Neural progenitor cell (in vitro differentiated cells): ENCODE measurements around the gene NUCB2.

ENCODE experiments used
- EZH2 ChIP-seq: fragments of 200-600 bp; sonication (generic); IDR thresholded peaks from 2 replicates; pipeline ENCODE4 v1.6.1; 2017; ENCODE audit warnings: antibody characterized with exemption, mild to moderate bottlenecking, moderate library complexity
- TF ChIP-seq, protein P1 (sequence below): fragments of 200-600 bp; sonication (generic); IDR thresholded peaks from 2 replicates; pipeline ENCODE4 v1.5.1; 2017; ENCODE audit warnings: antibody characterized with exemption, mild to moderate bottlenecking

GRCh38 chr11:17294033-17294432, 17.5 kb downstream of the NUCB2 start:
- no peak for TF ChIP-seq EZH2
- TF ChIP-seq, protein P1, sequence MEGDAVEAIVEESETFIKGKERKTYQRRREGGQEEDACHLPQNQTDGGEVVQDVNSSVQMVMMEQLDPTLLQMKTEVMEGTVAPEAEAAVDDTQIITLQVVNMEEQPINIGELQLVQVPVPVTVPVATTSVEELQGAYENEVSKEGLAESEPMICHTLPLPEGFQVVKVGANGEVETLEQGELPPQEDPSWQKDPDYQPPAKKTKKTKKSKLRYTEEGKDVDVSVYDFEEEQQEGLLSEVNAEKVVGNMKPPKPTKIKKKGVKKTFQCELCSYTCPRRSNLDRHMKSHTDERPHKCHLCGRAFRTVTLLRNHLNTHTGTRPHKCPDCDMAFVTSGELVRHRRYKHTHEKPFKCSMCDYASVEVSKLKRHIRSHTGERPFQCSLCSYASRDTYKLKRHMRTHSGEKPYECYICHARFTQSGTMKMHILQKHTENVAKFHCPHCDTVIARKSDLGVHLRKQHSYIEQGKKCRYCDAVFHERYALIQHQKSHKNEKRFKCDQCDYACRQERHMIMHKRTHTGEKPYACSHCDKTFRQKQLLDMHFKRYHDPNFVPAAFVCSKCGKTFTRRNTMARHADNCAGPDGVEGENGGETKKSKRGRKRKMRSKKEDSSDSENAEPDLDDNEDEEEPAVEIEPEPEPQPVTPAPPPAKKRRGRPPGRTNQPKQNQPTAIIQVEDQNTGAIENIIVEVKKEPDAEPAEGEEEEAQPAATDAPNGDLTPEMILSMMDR: no peak
